Common myeloid progenitor, CD34-positive (primary cell): ENCODE data around the gene SH3GL2.

ENCODE experiments used
- CTCF ChIA-PET: fragments of 350-600 bp; sonication (Branson Sonifier 250); formaldehyde crosslinking; loops from one replicate; lab custom pipeline; 2021; ENCODE audit warnings: antibody characterized with exemption; lab: Charles Lee
- POLR2A ChIA-PET: fragments of 350-600 bp; sonication (Branson Sonifier 250); formaldehyde crosslinking; loops from one replicate; lab custom pipeline; 2021; ENCODE audit warnings: antibody characterized with exemption; lab: Charles Lee
- DNase-seq, 3 donors: peaks; one replicate each; pipeline versions ENCODE4 v3.0.0 to v3.0.0-alpha.2; 2013
- H3K27ac ChIP-seq, 2 experiments: 1 replicate in 1 of 2; 2 replicates in 1 of 2; pipeline ENCODE4 v1.7.0; 2013; ENCODE audit warnings: inconsistent platforms in 2 of 2, low read length in 2 of 2, mild to moderate bottlenecking in 2 of 2, low read depth in 1 of 2, moderate library complexity in 1 of 2; ENCODE audit not compliant: severe bottlenecking in 2 of 2, insufficient read depth in 1 of 2, poor library complexity in 1 of 2
- H3K27me3 ChIP-seq, 5 experiments: replicated peaks in 2 of 5; 1 replicate in 3 of 5; 2 replicates in 2 of 5; pipeline versions ENCODE4 v1.6.1 to v1.7.0; 2013; ENCODE audit warnings: low read length in 4 of 5, mild to moderate bottlenecking in 2 of 5, moderate library complexity in 2 of 5, inconsistent platforms in 1 of 5; ENCODE audit not compliant: insufficient read depth in 5 of 5, control insufficient read depth in 4 of 5
- H3K36me3 ChIP-seq, 4 experiments: 1 replicate in 2 of 4; 2 replicates in 2 of 4; pipeline versions ENCODE4 v1.6.1 to v1.7.0; 2013; ENCODE audit warnings: low read length in 3 of 4, control low read depth in 1 of 4, mild to moderate bottlenecking in 1 of 4; ENCODE audit not compliant: control insufficient read depth in 4 of 4, insufficient read depth in 4 of 4
- H3K4me1 ChIP-seq, 4 experiments: 1 replicate in 3 of 4; 2 replicates in 1 of 4; pipeline versions ENCODE4 v1.6.1 to v1.7.1; 2013; ENCODE audit warnings: low read length in 3 of 4, mild to moderate bottlenecking in 3 of 4, control low read depth in 1 of 4, inconsistent platforms in 1 of 4, moderate library complexity in 1 of 4; ENCODE audit not compliant: control insufficient read depth in 4 of 4, insufficient read depth in 4 of 4; ENCODE audit errors: control extremely low read depth in 1 of 4
- H3K4me3 ChIP-seq, 7 experiments: 1 replicate in 4 of 7; 2 replicates in 3 of 7; pipeline versions ENCODE4 v1.5.1 to v1.7.0; 2013; ENCODE audit warnings: mild to moderate bottlenecking in 7 of 7, low read length in 6 of 7, moderate library complexity in 6 of 7, inconsistent platforms in 2 of 7, low read depth in 2 of 7, control low read depth in 1 of 7; ENCODE audit not compliant: insufficient read depth in 4 of 7, control insufficient read depth in 1 of 7; ENCODE audit errors: extremely low read depth in 1 of 7
- H3K9me3 ChIP-seq, 5 experiments: 1 replicate in 4 of 5; 2 replicates in 1 of 5; pipeline versions ENCODE4 v1.6.1 to v1.7.1; 2013; ENCODE audit warnings: low read length in 4 of 5, mild to moderate bottlenecking in 2 of 5, inconsistent platforms in 1 of 5, low read depth in 1 of 5, moderate library complexity in 1 of 5; ENCODE audit not compliant: control insufficient read depth in 4 of 5, insufficient read depth in 2 of 5; ENCODE audit errors: control extremely low read depth in 1 of 5
- WGBS: methylation state at CpG from one replicate; pipeline ENCODE4 v1.1.5; 2013; ENCODE audit not compliant: insufficient coverage; 5-methylcytosine and 5-hydroxymethylcytosine counted together

Gene SH3GL2

DNA sequence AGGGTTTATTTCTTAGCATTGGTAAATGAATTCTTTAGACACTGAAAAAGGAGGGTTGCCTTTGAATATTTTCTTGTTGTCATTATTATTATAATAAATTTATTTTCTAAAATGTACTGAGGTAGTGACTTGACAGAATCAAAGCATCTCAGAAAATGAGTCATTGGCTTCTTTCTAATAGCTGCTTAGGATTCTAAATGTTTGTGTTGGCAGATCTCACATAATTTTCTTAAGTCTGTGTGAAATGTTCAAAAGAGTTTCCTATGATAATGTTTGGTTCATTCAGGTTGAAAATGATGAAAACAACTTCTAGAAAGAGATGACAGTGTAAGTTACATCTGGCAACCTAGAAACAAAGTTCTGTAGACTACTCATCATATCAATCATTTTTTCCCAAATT is 69.7 kb downstream of the SH3GL2 start:
- no peak for DNase-seq
- H3K9me3 ChIP-seq, result no peaks in the 10 kb centered on the region
- ChIA-PET CTCF (no interaction called here), POLR2A (no interaction called here)
- H3K4me1 ChIP-seq, result no peaks in the 10 kb centered on the region
- H3K27ac ChIP-seq, result no peak overlapping the region
- no peaks in the 10 kb centered on the region for H3K36me3 ChIP-seq
- no peak overlapping the region for H3K4me3 ChIP-seq
- peaks cover 0 to 3% (median 0%) of the 10 kb centered on the region in 5 experiments for H3K27me3 ChIP-seq

DNA sequence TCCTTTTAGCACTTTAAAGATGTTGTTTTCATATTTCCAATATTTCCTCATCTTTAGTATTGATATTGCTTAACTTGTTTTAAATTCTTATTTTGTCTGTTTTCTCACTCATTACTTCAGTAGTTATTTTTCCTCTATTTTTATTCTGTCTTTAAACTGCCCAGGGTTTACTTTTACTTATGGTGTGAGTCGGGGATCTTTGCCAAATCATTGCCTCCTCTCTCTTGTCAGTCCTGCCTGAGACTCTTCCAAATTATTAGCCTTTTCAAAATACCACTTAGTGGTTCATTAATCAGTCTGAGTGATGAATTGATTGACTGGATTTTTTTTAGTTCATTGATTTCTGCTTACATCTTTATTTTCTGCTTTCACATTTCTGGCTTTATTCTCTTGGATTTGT is 72.9 kb downstream of the SH3GL2 start:
- H3K36me3 ChIP-seq, result no peaks in the 10 kb centered on the region
- H3K9me3 ChIP-seq, result no peaks in the 10 kb centered on the region
- ChIA-PET POLR2A (no interaction called here), CTCF (no interaction called here)
- WGBS, result no CpG with 5 or more reads among the region's 1 CpG
- peaks cover 0 to 3% (median 0%) of the 10 kb centered on the region in 5 experiments for H3K27me3 ChIP-seq
- no peak for DNase-seq
- no peak overlapping the region for H3K27ac ChIP-seq
- no peaks in the 10 kb centered on the region for H3K4me1 ChIP-seq
- H3K4me3 ChIP-seq, result no peak overlapping the region

DNA sequence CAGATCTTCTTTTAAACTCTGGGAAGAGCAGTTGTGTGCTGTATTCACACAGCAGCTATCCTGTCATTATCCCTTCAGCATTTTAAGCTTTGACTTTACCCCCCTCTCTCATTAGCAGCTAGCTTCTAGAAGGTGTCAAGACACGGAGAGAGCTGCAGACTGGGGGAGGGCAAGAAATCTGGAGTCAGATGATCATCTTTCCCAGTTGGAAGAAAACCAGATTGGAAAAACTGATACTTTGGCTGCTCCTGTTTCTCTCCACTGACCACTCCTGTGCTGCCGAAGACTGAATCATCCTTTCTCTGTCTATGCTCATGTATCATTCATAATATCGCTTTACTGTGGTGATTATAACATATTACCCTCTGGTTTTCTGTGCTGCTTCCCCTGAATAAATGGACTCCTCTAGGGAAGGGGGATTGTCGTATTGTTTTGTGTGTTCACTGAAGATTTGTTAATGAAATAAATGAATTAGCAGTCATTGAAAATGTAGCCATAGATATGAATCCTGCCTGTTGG is 75.1 kb downstream of the SH3GL2 start:
- ChIA-PET POLR2A (no interaction called here), CTCF (no interaction called here)
- DNase-seq, result no peak
- Histone ChIP-seq H3K4me1 (no peaks in the 10 kb centered on the region), H3K27me3 (peaks cover 0 to 2% (median 0%) of the 10 kb centered on the region in 5 experiments), H3K9me3 (no peaks in the 10 kb centered on the region), H3K4me3 (no peak overlapping the region), H3K27ac (no peak overlapping the region), H3K36me3 (no peaks in the 10 kb centered on the region)
- WGBS, result 13% methylated on average over 1 of the region's 4 CpGs

DNA sequence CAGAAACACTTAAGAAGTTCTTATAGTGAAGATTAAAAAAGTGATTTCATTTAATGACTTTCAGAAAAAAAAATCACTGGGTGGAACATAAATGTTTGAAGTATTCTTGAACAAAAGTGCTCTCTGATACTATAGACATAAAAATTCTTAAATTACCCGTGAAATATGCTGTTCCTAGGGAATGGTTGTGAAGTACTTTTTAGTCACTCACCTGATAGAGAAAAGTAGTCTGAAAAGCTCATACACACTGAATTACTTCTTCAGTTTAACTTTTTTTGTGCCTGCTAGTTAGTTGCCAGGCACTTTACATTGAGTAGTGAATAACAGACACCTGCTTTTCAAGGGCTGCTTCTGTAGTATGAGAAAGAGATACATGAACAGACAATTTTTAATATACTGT is 78.0 kb downstream of the SH3GL2 start:
- WGBS, result no CpG with 5 or more reads among the region's 1 CpG
- ChIA-PET CTCF (no interaction called here), POLR2A (no interaction called here)
- no peaks in the 10 kb centered on the region for H3K36me3 ChIP-seq
- H3K27ac ChIP-seq, result no peak overlapping the region
- DNase-seq, result no peak
- peaks cover 0 to 2% (median 0%) of the 10 kb centered on the region in 5 experiments for H3K27me3 ChIP-seq
- H3K9me3 ChIP-seq, result no peaks in the 10 kb centered on the region
- H3K4me1 ChIP-seq, result no peaks in the 10 kb centered on the region
- H3K4me3 ChIP-seq, result no peak overlapping the region

DNA sequence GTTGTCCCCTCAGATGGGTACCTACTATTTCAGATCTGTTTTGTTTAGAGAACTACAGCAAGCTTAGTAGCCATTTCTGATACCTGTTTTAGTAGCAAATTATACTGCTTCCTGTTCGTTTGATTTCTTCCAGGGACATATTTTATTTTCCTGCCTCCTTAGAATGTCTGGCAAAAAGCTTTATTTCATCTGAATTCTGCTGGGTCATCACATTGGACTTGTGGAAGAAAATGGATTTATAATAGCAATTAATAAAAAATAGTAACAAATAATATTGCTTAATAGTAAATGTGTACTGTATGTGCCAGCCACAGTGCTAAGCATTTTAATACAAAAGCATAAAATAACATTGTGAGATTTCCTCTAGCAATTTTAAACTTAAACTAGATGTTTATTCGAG is 79.4 kb downstream of the SH3GL2 start:
- peaks cover 0 to 2% (median 0%) of the 10 kb centered on the region in 5 experiments for H3K27me3 ChIP-seq
- no peaks in the 10 kb centered on the region for H3K36me3 ChIP-seq
- no peak overlapping the region for H3K27ac ChIP-seq
- WGBS, result no CpG with 5 or more reads among the region's 2 CpGs
- no peak for DNase-seq
- no peaks in the 10 kb centered on the region for H3K9me3 ChIP-seq
- CTCF ChIA-PET, result no interaction called here
- no peak overlapping the region for H3K4me3 ChIP-seq
- POLR2A ChIA-PET, result no interaction called here
- no peaks in the 10 kb centered on the region for H3K4me1 ChIP-seq

DNA sequence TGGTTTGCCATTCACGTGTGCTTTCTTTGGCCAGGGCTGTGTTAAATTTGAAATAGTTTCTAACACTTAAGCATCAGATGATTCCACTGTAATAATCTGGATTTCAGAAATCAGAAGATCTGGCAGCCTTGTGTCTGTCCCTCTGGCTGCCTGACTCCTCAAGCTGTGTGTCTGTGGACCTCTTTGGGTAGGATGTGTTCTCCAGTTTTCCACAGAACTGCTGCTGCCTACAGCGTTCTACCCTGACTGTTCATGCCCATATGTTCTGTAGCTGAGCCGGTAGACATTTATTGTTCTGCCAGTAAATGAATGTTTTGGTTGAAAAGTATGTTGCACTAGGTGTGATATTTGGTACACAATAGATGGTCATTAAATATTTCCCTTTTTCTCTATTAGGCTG is 81.3 kb downstream of the SH3GL2 start:
- peaks cover 0 to 2% (median 0%) of the 10 kb centered on the region in 5 experiments for H3K27me3 ChIP-seq
- no peak overlapping the region for H3K4me3 ChIP-seq
- CTCF ChIA-PET, result no interaction called here
- POLR2A ChIA-PET, result no interaction called here
- 86% methylated on average over 1 of the region's 3 CpGs for WGBS
- H3K27ac ChIP-seq, result no peak overlapping the region
- no peaks in the 10 kb centered on the region for H3K4me1 ChIP-seq
- H3K36me3 ChIP-seq, result no peaks in the 10 kb centered on the region
- DNase-seq, result no peak
- no peaks in the 10 kb centered on the region for H3K9me3 ChIP-seq

DNA sequence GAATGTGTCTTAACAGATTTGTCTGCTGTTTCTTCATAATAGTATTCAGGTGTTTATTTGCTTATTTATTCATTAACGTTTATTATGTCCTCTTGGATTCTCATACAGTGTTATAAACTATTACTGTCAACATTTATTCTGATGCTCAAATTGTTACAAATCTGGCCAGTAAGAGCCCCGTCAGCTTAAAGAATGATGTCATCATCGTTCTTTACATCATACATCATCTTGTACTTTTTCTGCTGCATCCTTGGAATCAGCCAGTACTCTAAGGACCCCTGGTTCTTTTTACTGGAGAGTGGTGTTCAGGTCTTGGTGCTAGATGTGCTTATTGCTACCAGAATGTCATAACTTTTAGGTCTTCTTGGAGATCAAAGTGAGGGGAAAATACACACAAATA is 86.6 kb downstream of the SH3GL2 start:
- no peaks in the 10 kb centered on the region for H3K27me3 ChIP-seq
- H3K36me3 ChIP-seq, result no peaks in the 10 kb centered on the region
- H3K9me3 ChIP-seq, result no peaks in the 10 kb centered on the region
- H3K27ac ChIP-seq, result no peak overlapping the region
- DNase-seq, result no peak
- H3K4me1 ChIP-seq, result no peaks in the 10 kb centered on the region
- ChIA-PET POLR2A (no interaction called here), CTCF (no interaction called here)
- H3K4me3 ChIP-seq, result no peak overlapping the region
- WGBS, result no CpG with 5 or more reads among the region's 3 CpGs
